ENCODE data around the gene PDIA6. TPM values are rescaled to one million over a fixed set of nuclear protein-coding genes. Genes with fewer than 3 reads are reported as not detected.

PDIA6 gene
- total RNA-seq, 4 donors from 2014 or later: 81.6 to 131 (median 107) TPM

DNA sequence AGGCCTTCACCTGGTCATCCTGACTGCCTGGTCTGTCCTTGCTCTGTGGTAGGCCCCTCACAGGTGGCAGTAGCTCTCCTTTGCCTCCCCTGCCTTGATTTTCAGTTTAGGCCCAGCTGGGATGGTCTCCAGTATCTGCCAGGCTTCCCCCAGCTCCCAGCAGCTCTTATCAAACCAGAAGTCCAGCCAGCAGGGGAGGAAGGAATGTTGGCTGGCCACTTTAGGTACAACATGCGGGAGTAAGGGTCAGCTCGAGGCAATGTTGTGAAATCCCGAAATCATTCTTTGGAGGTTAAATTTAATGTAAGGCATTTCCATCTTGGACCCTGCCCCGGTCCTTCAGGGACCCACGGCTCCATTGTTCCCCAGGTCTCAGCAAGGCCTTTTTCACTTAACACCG, 74.4 kb downstream of the PDIA6 start:
- Histone ChIP-seq H3K9me3 (no peaks in the 10 kb centered on the region), H3K4me3 (no peak overlapping the region), H3K36me3 (no peaks in the 10 kb centered on the region), H3K27me3 (peaks cover 0 to 12% (median 0%) of the 10 kb centered on the region in 4 donors), H3K4me1 (no peaks in the 10 kb centered on the region), H3K27ac (no peak overlapping the region)
- intact Hi-C loops (cut with DNase I): no loop called here
- DNase-seq: no peak
- no peak for TF ChIP-seq POLR2A (IDR thresholded peaks at IDR 0.05)
- TF ChIP-seq, protein P1, sequence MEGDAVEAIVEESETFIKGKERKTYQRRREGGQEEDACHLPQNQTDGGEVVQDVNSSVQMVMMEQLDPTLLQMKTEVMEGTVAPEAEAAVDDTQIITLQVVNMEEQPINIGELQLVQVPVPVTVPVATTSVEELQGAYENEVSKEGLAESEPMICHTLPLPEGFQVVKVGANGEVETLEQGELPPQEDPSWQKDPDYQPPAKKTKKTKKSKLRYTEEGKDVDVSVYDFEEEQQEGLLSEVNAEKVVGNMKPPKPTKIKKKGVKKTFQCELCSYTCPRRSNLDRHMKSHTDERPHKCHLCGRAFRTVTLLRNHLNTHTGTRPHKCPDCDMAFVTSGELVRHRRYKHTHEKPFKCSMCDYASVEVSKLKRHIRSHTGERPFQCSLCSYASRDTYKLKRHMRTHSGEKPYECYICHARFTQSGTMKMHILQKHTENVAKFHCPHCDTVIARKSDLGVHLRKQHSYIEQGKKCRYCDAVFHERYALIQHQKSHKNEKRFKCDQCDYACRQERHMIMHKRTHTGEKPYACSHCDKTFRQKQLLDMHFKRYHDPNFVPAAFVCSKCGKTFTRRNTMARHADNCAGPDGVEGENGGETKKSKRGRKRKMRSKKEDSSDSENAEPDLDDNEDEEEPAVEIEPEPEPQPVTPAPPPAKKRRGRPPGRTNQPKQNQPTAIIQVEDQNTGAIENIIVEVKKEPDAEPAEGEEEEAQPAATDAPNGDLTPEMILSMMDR (IDR thresholded peaks at IDR 0.05): no peak
- 85 to 100% methylated on average over 5 to 6 of the region's 6 CpGs for WGBS, 2 donors

DNA sequence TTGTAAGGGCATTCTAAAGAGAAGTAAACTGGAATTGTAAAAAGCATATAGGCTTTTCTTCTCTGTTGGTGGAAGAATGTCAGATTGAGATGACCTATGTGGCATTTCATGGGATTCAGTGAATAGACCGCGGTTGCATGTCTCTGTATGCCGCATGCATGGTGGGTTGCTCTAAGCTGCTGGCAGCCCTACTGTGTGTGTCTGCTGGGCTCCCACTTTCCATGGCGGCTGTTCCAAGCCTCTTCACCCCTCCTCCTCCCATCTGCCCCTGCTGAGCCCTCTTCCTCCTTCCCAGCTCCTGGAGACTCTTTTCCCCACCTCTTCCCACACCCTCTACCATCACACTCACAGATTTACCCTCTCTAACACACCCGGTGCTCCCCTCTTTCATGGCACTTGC, 78.6 kb downstream of the PDIA6 start:
- no peak for DNase-seq
- H3K27ac ChIP-seq: no peak overlapping the region
- no peaks in the 10 kb centered on the region for H3K4me1 ChIP-seq
- 90 to 92% methylated on average over 4 to 5 of the region's 5 CpGs for WGBS, 2 donors
- H3K4me3 ChIP-seq: no peak overlapping the region
- no peaks in the 10 kb centered on the region for H3K9me3 ChIP-seq
- intact Hi-C loops (cut with DNase I): no loop called here
- TF ChIP-seq POLR2A (IDR thresholded peaks at IDR 0.05): no peak
- TF ChIP-seq, protein P1 (IDR thresholded peaks at IDR 0.05): no peak
- H3K27me3 ChIP-seq: peaks cover 0 to 12% (median 0%) of the 10 kb centered on the region in 4 donors
- H3K36me3 ChIP-seq: no peaks in the 10 kb centered on the region

DNA sequence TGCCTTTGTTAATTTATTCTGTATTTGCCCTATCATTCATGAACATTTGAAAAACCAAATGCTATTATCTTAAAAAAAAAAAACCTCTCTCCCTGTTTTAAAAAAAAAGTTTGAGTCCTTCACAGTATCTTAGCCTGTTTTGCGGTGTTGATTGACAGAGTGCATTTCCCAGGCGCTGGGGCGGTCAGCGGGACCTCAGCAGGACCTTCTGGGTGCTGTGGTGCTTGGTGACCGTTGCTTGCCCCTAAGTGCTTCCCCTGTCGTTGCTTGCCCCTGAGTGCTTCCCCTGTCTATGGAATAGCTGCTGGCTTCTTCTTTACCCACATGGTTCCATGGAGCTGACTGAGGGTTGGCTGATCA, 79.0 kb downstream of the PDIA6 start:
- Histone ChIP-seq H3K4me3 (no peak overlapping the region), H3K36me3 (no peaks in the 10 kb centered on the region), H3K27me3 (peaks cover 0 to 12% (median 0%) of the 10 kb centered on the region in 4 donors), H3K4me1 (no peaks in the 10 kb centered on the region), H3K9me3 (no peaks in the 10 kb centered on the region), H3K27ac (no peak overlapping the region)
- 49 to 53% methylated on average over 6 of the region's 6 CpGs for whole genome bisulfite sequencing, 2 donors
- intact Hi-C loops (cut with DNase I): no loop called here
- TF ChIP-seq, protein P1 (IDR thresholded peaks at IDR 0.05): no peak
- no peak for TF ChIP-seq POLR2A (IDR thresholded peaks at IDR 0.05)
- DNase-seq: no peak

Small RNA genes lying within 50 kb of the gene (small RNA-seq; reads per million reads assigned to genes)
- gene RNU7-138P: 0 reads per million in 4 donors
- 0 reads per million in 4 donors for gene RNU7-176P

Other genes with a start within 250 kb of the PDIA6 start
- 10 to 100 TPM; 14.5 to 34.3 (median 22.2) TPM for gene NOL10, start 122.8 kb downstream of the PDIA6 start, total RNA-seq
- 10 to 100 TPM in 3 of 4 donors, 1 to 10 TPM in 1; 2.3 to 17.3 (median 10.6) TPM for gene ATP6V1C2, start 91.2 kb downstream of the PDIA6 start, total RNA-seq
- gene KCNF1, start 99.1 kb upstream of the PDIA6 start, total RNA-seq: under 1 TPM in 1 of 4 donors, not detected in 3; 0.19 TPM